SK-N-SH treated with all-trans-retinoic acid at 6 μM for 48 hours (cell line): ENCODE data around the gene GALNT7.

Source experiments
- ATAC-seq: fragments of 200-7000 bp; cut with Tn5 transposase; 3 replicates; pipeline ENCODE4 v1.9.1; 2020; ENCODE audit warnings: mild to moderate bottlenecking, moderate library complexity
- ARNTL ChIP-seq: fragments of 450-650 bp; formaldehyde crosslinking; IDR thresholded peaks from 2 replicates; pipeline ENCODE4 v1.5.0; 2020; ENCODE audit warnings: low read depth, mild to moderate bottlenecking, moderate library complexity, borderline replicate concordance
- BACH2 ChIP-seq: fragments of 250-450 bp; sonication (Bioruptor Pico); IDR thresholded peaks from 2 replicates; pipeline ENCODE4 v1.9.0; 2021; ENCODE audit warnings: mild to moderate bottlenecking, borderline replicate concordance
- CREB5 ChIP-seq: fragments of 250-450 bp; sonication (Bioruptor Pico); IDR thresholded peaks from 2 replicates; pipeline ENCODE4 v1.5.1; 2020; ENCODE audit warnings: low read depth, mild to moderate bottlenecking, moderate library complexity
- CSDC2 ChIP-seq: fragments of 250-450 bp; sonication (Bioruptor Pico); IDR thresholded peaks from 2 replicates; pipeline ENCODE4 v1.5.0; 2020; ENCODE audit warnings: mild to moderate bottlenecking, moderate library complexity
- CSRNP3 ChIP-seq: fragments of 250-450 bp; sonication (Bioruptor Pico); IDR thresholded peaks from 2 replicates; pipeline ENCODE4 v1.5.1; 2021; ENCODE audit warnings: mild to moderate bottlenecking, moderate library complexity
- ESRRG ChIP-seq: fragments of 250-450 bp; sonication (Bioruptor Pico); IDR thresholded peaks from 2 replicates; pipeline ENCODE4 v1.6.1; 2021; ENCODE audit warnings: mild to moderate bottlenecking
- GLIS3 ChIP-seq: fragments of 250-450 bp; sonication (Bioruptor Pico); IDR thresholded peaks from 2 replicates; pipeline ENCODE4 v1.5.0; 2020; ENCODE audit warnings: mild to moderate bottlenecking, moderate library complexity
- ISL1 ChIP-seq: fragments of 250-450 bp; sonication (Bioruptor Pico); IDR thresholded peaks from 2 replicates; pipeline ENCODE4 v2.1.2; 2022; ENCODE audit warnings: mild to moderate bottlenecking, moderate library complexity
- OSR1 ChIP-seq: fragments of 250-450 bp; sonication (Bioruptor Pico); IDR thresholded peaks from 2 replicates; pipeline ENCODE4 v1.8.0; 2022; ENCODE audit warnings: moderate library complexity, mild to moderate bottlenecking, inconsistent platforms
- PATZ1 ChIP-seq: fragments of 250-450 bp; sonication (Bioruptor Pico); IDR thresholded peaks from 2 replicates; pipeline ENCODE4 v1.8.0; 2020; ENCODE audit warnings: mild to moderate bottlenecking, moderate library complexity, borderline replicate concordance
- POU6F1 ChIP-seq: fragments of 250-450 bp; sonication (Bioruptor Pico); IDR thresholded peaks from 2 replicates; pipeline ENCODE4 v1.8.0; 2021; ENCODE audit warnings: low read depth, mild to moderate bottlenecking, moderate library complexity, borderline replicate concordance
- PPARA ChIP-seq: fragments of 250-450 bp; sonication (Bioruptor Pico); IDR thresholded peaks from 2 replicates; pipeline ENCODE4 v1.5.0; 2020; ENCODE audit warnings: mild to moderate bottlenecking, borderline replicate concordance
- RARB ChIP-seq: fragments of 250-450 bp; sonication (Bioruptor Pico); IDR thresholded peaks from 2 replicates; pipeline ENCODE4 v1.8.0; 2021; ENCODE audit warnings: mild to moderate bottlenecking, moderate library complexity
- SNAI2 ChIP-seq: fragments of 250-450 bp; sonication (Bioruptor Pico); IDR thresholded peaks from 2 replicates; pipeline ENCODE4 v1.5.0; 2020; ENCODE audit warnings: mild to moderate bottlenecking, moderate library complexity
- TCF4 ChIP-seq: fragments of 250-450 bp; sonication (Bioruptor Pico); IDR thresholded peaks from 2 replicates; pipeline ENCODE4 v1.8.0; 2021; ENCODE audit warnings: mild to moderate bottlenecking, moderate library complexity, borderline replicate concordance
- TOX ChIP-seq: fragments of 250-450 bp; sonication (Bioruptor Pico); IDR thresholded peaks from 2 replicates; pipeline ENCODE4 v1.8.0; 2021; ENCODE audit warnings: mild to moderate bottlenecking, moderate library complexity, borderline replicate concordance
- TSHZ2 ChIP-seq: fragments of 250-450 bp; sonication (Bioruptor Pico); IDR thresholded peaks from 2 replicates; pipeline ENCODE4 v1.5.0; 2020; ENCODE audit warnings: mild to moderate bottlenecking, moderate library complexity
- ZC3H10 ChIP-seq: fragments of 250-450 bp; sonication (Bioruptor Pico); IDR thresholded peaks from 2 replicates; pipeline ENCODE4 v1.5.1; 2021; ENCODE audit warnings: mild to moderate bottlenecking, moderate library complexity
- ZFP3 ChIP-seq: fragments of 250-450 bp; sonication (Bioruptor Pico); IDR thresholded peaks from 2 replicates; pipeline ENCODE4 v1.5.0; 2020; ENCODE audit warnings: mild to moderate bottlenecking, moderate library complexity
- ZFP30 ChIP-seq: fragments of 450-650 bp; formaldehyde crosslinking; IDR thresholded peaks from 2 replicates; pipeline ENCODE4 v1.5.0; 2022; ENCODE audit warnings: mild to moderate bottlenecking, moderate library complexity
- ZNF565 ChIP-seq: fragments of 450-650 bp; formaldehyde crosslinking; conservative IDR thresholded peaks from 2 replicates; pipeline ENCODE4 v1.5.0; 2020; ENCODE audit warnings: low read depth, mild to moderate bottlenecking, moderate library complexity
- ZNF70 ChIP-seq: fragments of 450-650 bp; formaldehyde crosslinking; IDR thresholded peaks from 2 replicates; pipeline ENCODE4 v1.5.0; 2020; ENCODE audit warnings: mild to moderate bottlenecking, moderate library complexity
- ZNF8 ChIP-seq: fragments of 450-650 bp; formaldehyde crosslinking; IDR thresholded peaks from 2 replicates; pipeline ENCODE4 v1.5.0; 2020; ENCODE audit warnings: mild to moderate bottlenecking, moderate library complexity

Gene GALNT7

GRCh38 chr4:173199553-173199952 lies 30.9 kb downstream of the GALNT7 start:
- no peak for ATAC-seq
- TF ChIP-seq TOX (CRISPR knock-in tag), result no peak
- TF ChIP-seq PPARA (CRISPR knock-in tag), result no peak
- TF ChIP-seq PATZ1 (CRISPR knock-in tag), result no peak
- TF ChIP-seq ZNF565 (CRISPR knock-in tag), result no peak
- TF ChIP-seq ZFP3, result no peak
- TF ChIP-seq SNAI2, result no peak
- TF ChIP-seq ZFP30, result no peak
- no peak for TF ChIP-seq ISL1 (CRISPR knock-in tag)
- no peak for TF ChIP-seq RARB (CRISPR knock-in tag)
- no peak for TF ChIP-seq GLIS3 (CRISPR knock-in tag)
- TF ChIP-seq CREB5 (CRISPR knock-in tag), result no peak
- TF ChIP-seq ZNF8, result no peak
- no peak for TF ChIP-seq ZNF70 (CRISPR knock-in tag)
- no peak for TF ChIP-seq TCF4 (CRISPR knock-in tag)
- TF ChIP-seq ESRRG (CRISPR knock-in tag), result no peak
- no peak for TF ChIP-seq ZC3H10
- no peak for TF ChIP-seq ARNTL (CRISPR knock-in tag)

GRCh38 chr4:173200103-173200884 lies 31.7 kb downstream of the GALNT7 start:
- TF ChIP-seq ZFP3 (no peak), BACH2 (no peak), ZNF565 (CRISPR knock-in tag) (no peak), TCF4 (CRISPR knock-in tag) (no peak), ARNTL (CRISPR knock-in tag) (no peak), TSHZ2 (CRISPR knock-in tag) (no peak), PPARA (CRISPR knock-in tag) (no peak), CREB5 (CRISPR knock-in tag) (no peak), ZNF8 (no peak)

GRCh38 chr4:173202395-173202794 lies 33.8 kb downstream of the GALNT7 start:
- ATAC-seq, result no peak
- TF ChIP-seq ESRRG (CRISPR knock-in tag) (no peak), SNAI2 (no peak), POU6F1 (no peak), TSHZ2 (CRISPR knock-in tag) (no peak), ZNF8 (no peak), ISL1 (CRISPR knock-in tag) (no peak), OSR1 (CRISPR knock-in tag) (no peak), RARB (CRISPR knock-in tag) (no peak), CSDC2 (CRISPR knock-in tag) (no peak), ZC3H10 (no peak), ZFP3 (no peak), ZNF70 (CRISPR knock-in tag) (no peak), CSRNP3 (CRISPR knock-in tag) (no peak), PPARA (CRISPR knock-in tag) (no peak), TOX (CRISPR knock-in tag) (no peak), BACH2 (no peak)

More at GRCh38 chr4:173200103-173200884, 31.7 kb downstream of the GALNT7 start:
- no peak for ATAC-seq
